IPS-18c (cell line): ENCODE data around the gene ATP2C2.

Source experiments
- H3K4me3 ChIP-seq: 2 replicates; pipeline ENCODE4 v1.7.0; 2013; ENCODE audit warnings: low read depth, mild to moderate bottlenecking, low read length, moderate library complexity; ENCODE audit not compliant: insufficient read depth
- H3K9me3 ChIP-seq: one replicate; pipeline ENCODE4 v1.6.1; 2013; ENCODE audit warnings: mild to moderate bottlenecking, low read length, moderate library complexity; ENCODE audit not compliant: control insufficient read depth, insufficient read depth

The ATP2C2 gene

GRCh38 chr16:84358601-84359295 is 9.6 kb upstream of the ATP2C2 start:
- H3K9me3 ChIP-seq = no peaks in the 10 kb centered on the region

GRCh38 chr16:84359326-84359725 is 9.0 kb upstream of the ATP2C2 start:
- Histone ChIP-seq H3K4me3 (no peak overlapping the region), H3K9me3 (no peaks in the 10 kb centered on the region)

More at GRCh38 chr16:84358601-84359295, 9.6 kb upstream of the ATP2C2 start:
- H3K4me3 ChIP-seq = no peak overlapping the region

- no peaks in the 10 kb centered on the region for H3K9me3 ChIP-seq
- no peak overlapping the region for H3K4me3 ChIP-seq
These were observed 8.2 kb upstream of the ATP2C2 start for GRCh38 chr16:84360170-84360569.

GRCh38 chr16:84360748-84361147 is 7.6 kb upstream of the ATP2C2 start:
- H3K9me3 ChIP-seq = peaks cover under 1% of the 10 kb centered on the region
- no peak overlapping the region for H3K4me3 ChIP-seq

GRCh38 chr16:84361546-84361945 is 6.8 kb upstream of the ATP2C2 start:
- Histone ChIP-seq H3K9me3 (peaks cover 3% of the 10 kb centered on the region), H3K4me3 (no peak overlapping the region)

GRCh38 chr16:84362471-84362941 is 5.8 kb upstream of the ATP2C2 start:
- Histone ChIP-seq H3K4me3 (no peak overlapping the region), H3K9me3 (peaks cover 3% of the 10 kb centered on the region)

GRCh38 chr16:84366208-84366607 is 2.1 kb upstream of the ATP2C2 start:
- Histone ChIP-seq H3K9me3 (peaks cover 3% of the 10 kb centered on the region), H3K4me3 (no peak overlapping the region)

GRCh38 chr16:84367297-84367680 is 1.0 kb upstream of the ATP2C2 start:
- Histone ChIP-seq H3K9me3 (peaks cover 3% of the 10 kb centered on the region), H3K4me3 (no peak overlapping the region)

GRCh38 chr16:84367750-84368307 is 509 bp upstream of the ATP2C2 start:
- Histone ChIP-seq H3K4me3 (peak overlapping the region; percentile 59), H3K9me3 (peaks cover 3% of the 10 kb centered on the region)

- Histone ChIP-seq H3K9me3 (peaks cover 3% of the 10 kb centered on the region), H3K4me3 (peak overlapping the region; percentile 59; the same call in 1 of the 2 replicates)
These were observed 767 bp downstream of the ATP2C2 start for GRCh38 chr16:84369105-84369504.

- H3K4me3 ChIP-seq = no peak overlapping the region
- peaks cover 3% of the 10 kb centered on the region for H3K9me3 ChIP-seq
These were observed 1.7 kb downstream of the ATP2C2 start for GRCh38 chr16:84369938-84370627.

GRCh38 chr16:84370723-84371552 is 2.6 kb downstream of the ATP2C2 start:
- H3K9me3 ChIP-seq = peaks cover under 1% of the 10 kb centered on the region
- no peak overlapping the region for H3K4me3 ChIP-seq

- Histone ChIP-seq H3K4me3 (no peak overlapping the region), H3K9me3 (no peaks in the 10 kb centered on the region)
These were observed 3.2 kb downstream of the ATP2C2 start for GRCh38 chr16:84371553-84371865.

GRCh38 chr16:84373907-84374489 is 5.7 kb downstream of the ATP2C2 start:
- Histone ChIP-seq H3K4me3 (no peak overlapping the region), H3K9me3 (no peaks in the 10 kb centered on the region)

GRCh38 chr16:84378099-84378498 is 9.8 kb downstream of the ATP2C2 start:
- Histone ChIP-seq H3K4me3 (no peak overlapping the region), H3K9me3 (no peaks in the 10 kb centered on the region)

- H3K9me3 ChIP-seq = no peaks in the 10 kb centered on the region
- H3K4me3 ChIP-seq = no peak overlapping the region
These were observed 10.2 kb downstream of the ATP2C2 start for GRCh38 chr16:84378567-84378966.

- peaks cover 2% of the 10 kb centered on the region for H3K9me3 ChIP-seq
- no peak overlapping the region for H3K4me3 ChIP-seq
These were observed 10.8 kb downstream of the ATP2C2 start for GRCh38 chr16:84379008-84379708.
